ENCODE results near the gene BRI3. TPM values are rescaled to one million over a fixed set of nuclear protein-coding genes. Genes with fewer than 3 reads are reported as not detected.

The BRI3 gene
- total and polyA plus RNA-seq, 2 of the 4 experiments (the other 2 are of a cell fraction): 24.7 to 68.3 TPM

GRCh38 chr7:98329791-98330373 lies 48.4 kb downstream of the BRI3 start:
- TF ChIP-seq MXI1 (IDR thresholded peaks at IDR 0.05; ENCODE audit: borderline replicate concordance, low read depth, low read length) (no peak), USF2 (IDR thresholded peaks at IDR 0.05; ENCODE audit: low read depth, low read length) (no peak), MAFK (IDR thresholded peaks at IDR 0.05; ENCODE audit: low read depth, low read length) (no peak), MAZ (IDR thresholded peaks at IDR 0.05; ENCODE audit: borderline replicate concordance, low read depth, low read length) (no peak), CTCF (conservative IDR thresholded peaks at IDR 0.05; ENCODE audit: low read depth, low read length) (no peak), CHD1 (IDR thresholded peaks at IDR 0.05; ENCODE audit: low read depth, low read length) (no peak), NFE2L2 (IDR thresholded peaks at IDR 0.05; ENCODE audit: low read depth, low read length) (no peak), FOS (IDR thresholded peaks at IDR 0.05; ENCODE audit: low read depth, low read length) (no peak), SMC3 (IDR thresholded peaks at IDR 0.05; ENCODE audit: low read depth, low read length) (no peak)
- peak overlapping the region; percentile 23; the same call in 1 of the 2 replicates for H3K4ac ChIP-seq (ENCODE audit: low read depth, low read length)
- H3K4me2 ChIP-seq (ENCODE audit: low read depth, low read length): peak overlapping the region; percentile 69; the same call in 1 of the 2 replicates
- H3K56ac ChIP-seq (ENCODE audit: extremely low read depth, insufficient read depth, low read length): peak overlapping the region; percentile 38; the same call in 1 of the 2 replicates
- no peak overlapping the region for H3K4me3 ChIP-seq (ENCODE audit: insufficient read depth, low read depth, low read length)
- H4K5ac ChIP-seq (ENCODE audit: low read depth, low read length): peak overlapping the region; percentile 23; the same call in 1 of the 2 replicates
- H4K8ac ChIP-seq (ENCODE audit: low read depth in 2 of 2, low read length in 2 of 2): peak overlapping the region; percentile 3 to 73
- no peak overlapping the region for H2AK5ac ChIP-seq (ENCODE audit: low read depth, low read length)
- H3K27me3 ChIP-seq (ENCODE audit: control insufficient read depth, insufficient read depth, low read length): no peaks in the 10 kb centered on the region
- H3K36me3 ChIP-seq (ENCODE audit: control insufficient read depth, insufficient read depth, low read length): no peaks in the 10 kb centered on the region
- CTCF ChIA-PET: interaction anchor here (0.6 kb wide), 1 partner anchor 80 kb away, joined by 4 read pairs; no protein-coding TSS in a partner anchor
- peak; percentile 56 for ATAC-seq (ENCODE audit: low read depth)
- peak overlapping the region; percentile 62 for H2BK5ac ChIP-seq (ENCODE audit: low read depth, low read length, poor library complexity, severe bottlenecking)
- POLR2A ChIA-PET (ENCODE audit: unreplicated experiment): no interaction called here
- H2BK120ac ChIP-seq (ENCODE audit: low read depth, low read length): peak overlapping the region; percentile 39; the same call in 1 of the 2 replicates
- 55% methylated on average over 2 of the region's 9 CpGs; no CpG with 5 or more reads in 1 of the 2 experiments for WGBS, 2 experiments (ENCODE audit: extremely low coverage in 2 of 2, insufficient read length in 1 of 2)
- H2BK20ac ChIP-seq (ENCODE audit: low read depth, low read length): peak overlapping the region; percentile 20; the same call in 1 of the 2 replicates
- H4K91ac ChIP-seq (ENCODE audit: insufficient read depth, low read depth, low read length): 0 out of 2 replicates have a peak overlapping the region, but pooled peaks have one; percentile 14
- in situ Hi-C loops (cut with MboI; ENCODE audit: low sequenced_read_pairs): no loop called here
- H3K9ac ChIP-seq (ENCODE audit: low read depth, low read length): no peak overlapping the region; the same call in 1 of the 2 replicates
- H3K27ac ChIP-seq (ENCODE audit: insufficient read depth, low read length): no peak overlapping the region
- H3K4me1 ChIP-seq (ENCODE audit: control insufficient read depth, insufficient read depth, low read length): peaks cover 7% of the 10 kb centered on the region
- peak overlapping the region; percentile 81; the same call in 1 of the 2 replicates for H3K14ac ChIP-seq (replicated peaks; ENCODE audit: low read depth, low read length)
- no peaks in the 10 kb centered on the region for H3K9me1 ChIP-seq (ENCODE audit: insufficient read depth, low read length)
- no peak overlapping the region for H2AK9ac ChIP-seq (replicated peaks; ENCODE audit: low read depth, low read length, poor library complexity)
- DNase-seq: peak; percentile 72
- no peaks in the 10 kb centered on the region for H4K20me1 ChIP-seq (ENCODE audit: insufficient read depth, low read length)
- intact Hi-C loops (cut with micrococcal nuclease): no loop called here
- dilution Hi-C loops (cut with HindIII; ENCODE audit: low sequenced_read_pairs, unreplicated experiment): no loop called here
- peak overlapping the region; percentile 62; the same call in 1 of the 2 replicates for H3K23ac ChIP-seq (ENCODE audit: low read depth, low read length)
- peaks cover 0 to 19% of the 10 kb centered on the region in 2 experiments; a peak in 3 of 4 replicates for H3K79me1 ChIP-seq (ENCODE audit: low read depth in 1 of 2, low read length in 2 of 2)
- H3K9me3 ChIP-seq (ENCODE audit: control insufficient read depth, insufficient read depth, low read length): peaks cover 2% of the 10 kb centered on the region; the same call in 1 of the 2 replicates
- H2BK15ac ChIP-seq (ENCODE audit: low read depth, low read length): no peak overlapping the region; the same call in 2 of the 3 replicates
- no TSS peak for BruUV-seq (replicated peaks)
- peak overlapping the region; percentile 26 for H2AFZ ChIP-seq (replicated peaks; ENCODE audit: low read length, poor library complexity)
- H3K18ac ChIP-seq (ENCODE audit: low read depth, low read length): peak overlapping the region; percentile 81; the same call in 1 of the 2 replicates

Data from IMR-90 (cell line).